Ovary (tissue), 3 donors: ENCODE data around the gene ADAD2.

ENCODE experiments used
- EP300 ChIP-seq: sonication (generic); formaldehyde crosslinking; IDR thresholded peaks from one replicate; pipeline ENCODE4 v1.6.1; 2017; ENCODE audit warnings: antibody characterized with exemption
- POLR2A ChIP-seq: fragments of 450-650 bp; IDR thresholded peaks from one replicate; pipeline ENCODE4 v1.6.1; 2017; ENCODE audit warnings: antibody characterized with exemption, mild to moderate bottlenecking, moderate library complexity
- TF ChIP-seq, protein P1 (sequence below), 3 donors: fragments of 450-650 bp in 2 of 3; fragments of 200-600 bp in 1 of 3; IDR thresholded peaks; one replicate each; pipeline versions ENCODE4 v1.5.1 to v1.8.0; 2016 to 2022; ENCODE audit warnings: antibody characterized with exemption in 3 of 3, mild to moderate bottlenecking in 1 of 3
- donor health status: DM: no; HTN: no; CAD: no.

DNA sequence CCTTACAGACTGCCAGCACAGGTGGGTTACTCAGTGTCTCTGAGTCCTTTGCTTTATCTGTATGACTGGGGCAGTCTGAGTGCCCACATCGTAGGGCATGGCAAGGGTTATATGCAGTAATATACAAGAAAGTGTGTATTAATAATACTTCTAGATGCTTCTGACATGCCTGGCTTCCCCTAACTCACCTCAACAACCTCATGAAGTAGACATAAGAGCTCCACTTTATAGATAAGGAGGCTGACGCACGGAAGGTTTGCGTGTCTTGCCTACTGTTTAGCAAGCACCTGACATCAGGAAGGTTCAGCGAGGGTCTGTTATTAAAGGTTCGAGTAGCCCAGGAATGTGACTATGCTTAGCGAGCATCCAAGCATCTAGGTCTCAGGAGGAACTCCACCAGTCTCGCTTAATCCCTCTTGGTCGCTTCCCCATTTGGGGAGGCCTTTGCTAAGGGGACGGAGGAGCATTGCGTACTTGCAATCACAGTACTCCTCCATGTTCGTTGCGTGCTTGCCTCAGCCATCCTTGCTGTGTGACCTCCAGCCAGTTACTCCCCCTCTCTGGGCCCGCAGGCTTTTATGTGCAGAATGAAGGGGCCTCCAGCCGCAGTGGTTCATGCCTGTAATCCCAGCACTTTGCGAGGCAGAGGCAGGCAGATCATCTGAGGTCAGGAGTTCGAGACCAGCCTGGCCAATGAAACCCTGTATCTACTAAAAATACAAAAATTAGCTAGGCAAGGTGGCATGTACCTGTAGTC, 47.2 kb downstream of the ADAD2 start:
- TF ChIP-seq, protein P1, sequence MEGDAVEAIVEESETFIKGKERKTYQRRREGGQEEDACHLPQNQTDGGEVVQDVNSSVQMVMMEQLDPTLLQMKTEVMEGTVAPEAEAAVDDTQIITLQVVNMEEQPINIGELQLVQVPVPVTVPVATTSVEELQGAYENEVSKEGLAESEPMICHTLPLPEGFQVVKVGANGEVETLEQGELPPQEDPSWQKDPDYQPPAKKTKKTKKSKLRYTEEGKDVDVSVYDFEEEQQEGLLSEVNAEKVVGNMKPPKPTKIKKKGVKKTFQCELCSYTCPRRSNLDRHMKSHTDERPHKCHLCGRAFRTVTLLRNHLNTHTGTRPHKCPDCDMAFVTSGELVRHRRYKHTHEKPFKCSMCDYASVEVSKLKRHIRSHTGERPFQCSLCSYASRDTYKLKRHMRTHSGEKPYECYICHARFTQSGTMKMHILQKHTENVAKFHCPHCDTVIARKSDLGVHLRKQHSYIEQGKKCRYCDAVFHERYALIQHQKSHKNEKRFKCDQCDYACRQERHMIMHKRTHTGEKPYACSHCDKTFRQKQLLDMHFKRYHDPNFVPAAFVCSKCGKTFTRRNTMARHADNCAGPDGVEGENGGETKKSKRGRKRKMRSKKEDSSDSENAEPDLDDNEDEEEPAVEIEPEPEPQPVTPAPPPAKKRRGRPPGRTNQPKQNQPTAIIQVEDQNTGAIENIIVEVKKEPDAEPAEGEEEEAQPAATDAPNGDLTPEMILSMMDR (IDR thresholded peaks at IDR 0.05): no peak
- no peak for TF ChIP-seq POLR2A
- no peak for TF ChIP-seq EP300
